H1 (cell line): Measurements from ENCODE around the gene OLIG2. TPM values are rescaled to one million over a fixed set of nuclear protein-coding genes. Genes with fewer than 3 reads are reported as not detected.

Source experiments
- BACH1 ChIP-seq: IDR thresholded peaks from 2 replicates; pipeline ENCODE4 v1.6.1; 2012; ENCODE audit warnings: low read length, improper control_type of control experiment
- CTBP2 ChIP-seq: IDR thresholded peaks from 2 replicates; pipeline ENCODE4 v1.7.0; 2011; ENCODE audit warnings: borderline replicate concordance, mild to moderate bottlenecking, moderate library complexity, mixed read lengths, low read length; ENCODE audit not compliant: insufficient read depth, insufficient read length
- EP300 ChIP-seq, 2 experiments: IDR thresholded peaks; 1 replicate in 1 of 2; 2 replicates in 1 of 2; pipeline ENCODE4 v1.6.1; 2011 to 2012; ENCODE audit warnings: low read depth in 2 of 2, low read length in 2 of 2, mild to moderate bottlenecking in 2 of 2, borderline replicate concordance in 1 of 2, inconsistent platforms in 1 of 2, moderate library complexity in 1 of 2
- KDM5A ChIP-seq: fragments of 200-600 bp; IDR thresholded peaks from 2 replicates; pipeline ENCODE4 v1.7.1; 2012; ENCODE audit warnings: mild to moderate bottlenecking, low read length, inconsistent platforms, mixed read lengths
- NRF1 ChIP-seq: IDR thresholded peaks from 2 replicates; pipeline ENCODE4 v1.6.1; 2011; ENCODE audit warnings: mild to moderate bottlenecking, low read depth, low read length, improper control_type of control experiment
- RXRA ChIP-seq: IDR thresholded peaks from 2 replicates; pipeline ENCODE4 v1.6.1; 2011; ENCODE audit warnings: low read depth, mild to moderate bottlenecking, low read length, moderate library complexity; ENCODE audit not compliant: insufficient read depth
- TEAD4 ChIP-seq: IDR thresholded peaks from 2 replicates; pipeline ENCODE4 v1.6.1; 2012; ENCODE audit warnings: low read depth, low read length, inconsistent platforms, mixed read lengths
- polyA plus RNA-seq, 7 experiments: library from polyadenylated mRNA; depleted of rRNA in 3 of 7; stranded (reverse) in 5 of 7; unstranded in 2 of 7; fragments of >200 nt in 5 of 7; fragments of 200-250 nt in 2 of 7; gene quantifications; 1 replicate in 5 of 7; 2 replicates in 1 of 7; 4 replicates in 1 of 7; pipeline versions ENCODE4 v1.2.1 to v1.2.3, GENCODE V29; 2011 to 2013; ENCODE audit warnings: missing spikeins in 2 of 7, mixed read lengths in 2 of 7
- total RNA-seq: library from RNA; stranded (reverse); fragmentation: NEBNext Ultra II Directional; extraction: Animal tissue kit (Norgen Biotek cat#: 25700); gene quantifications from 2 replicates; pipeline ENCODE4 v1.2.1, GENCODE V29; 2021

OLIG2 gene
- total and polyA plus RNA-seq, 2 of the 8 experiments (the other 6 are each of a cell fraction or from before 2014, with no cell fraction given): 0.79 TPM; not detected in 1

DNA sequence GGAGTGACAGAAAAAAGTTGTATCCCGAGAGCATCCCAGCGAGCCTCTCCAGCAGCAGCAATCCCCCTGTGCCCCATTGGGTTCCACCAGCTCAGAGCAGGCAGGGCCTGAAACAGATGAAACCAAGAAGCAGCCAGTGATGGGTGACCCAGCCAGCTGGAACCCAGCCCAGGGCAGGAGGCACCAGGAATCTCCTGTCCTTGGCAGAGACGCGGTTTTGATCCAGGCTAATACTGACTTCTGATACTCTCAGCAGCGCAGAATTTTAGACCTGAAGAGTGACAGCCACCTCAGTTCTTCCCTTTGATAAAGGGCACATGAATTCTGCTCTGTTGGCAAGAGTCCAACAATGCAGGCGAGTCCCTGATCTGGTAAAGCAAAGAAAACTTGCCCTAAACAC, 32.8 kb downstream of the OLIG2 start (continued):
- no peak for TF ChIP-seq KDM5A
- TF ChIP-seq BACH1: no peak
- TF ChIP-seq TEAD4: no peak
- no peak for TF ChIP-seq RXRA
- TF ChIP-seq NRF1: no peak
- TF ChIP-seq EP300 (IDR thresholded peaks at IDR 0.05; ENCODE audit: borderline replicate concordance in 1 of 2, low read depth in 2 of 2, low read length in 2 of 2): no peak
- no peak for TF ChIP-seq CTBP2
